ENCODE measurements around the gene ZDHHC11.
"Not testable (repeated sequence)": the region's sequence is repeated elsewhere in the genome, so short reads cannot be mapped to it uniquely, and the experiment has no call there.

Gene ZDHHC11

DNA sequence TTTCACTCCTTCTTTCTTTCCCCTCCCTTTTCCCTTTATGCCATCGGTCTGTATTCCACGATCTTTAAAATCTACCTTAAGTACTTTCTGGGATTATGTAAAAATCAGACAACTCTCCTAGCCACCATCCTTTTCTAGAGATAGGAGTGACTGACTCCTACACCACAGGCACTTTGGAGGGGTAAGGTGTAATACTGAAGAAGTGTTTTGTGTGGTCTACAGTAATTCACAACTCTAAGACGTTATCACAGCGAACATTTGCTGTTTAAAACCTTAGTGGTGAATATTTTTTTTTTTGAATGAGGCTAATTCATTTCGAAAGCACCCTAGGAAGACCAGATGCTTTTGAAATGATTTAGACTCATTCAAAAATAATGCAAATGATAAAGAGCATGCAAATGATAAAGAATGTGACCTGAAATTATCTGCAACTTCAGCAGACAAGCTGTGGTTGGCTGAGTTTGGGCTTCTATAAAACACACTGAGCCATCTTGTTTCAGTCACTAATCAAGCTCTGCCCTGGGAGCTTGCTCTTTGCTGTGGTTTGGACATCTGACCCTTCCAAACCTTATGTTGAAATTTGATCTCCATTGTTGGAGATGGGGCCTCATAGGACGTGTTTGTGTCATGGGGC, 52.2 kb downstream of the ZDHHC11 start:
- DNase-seq = not testable (repeated sequence)

GRCh38 chr5:797986-798385, 52.8 kb downstream of the ZDHHC11 start:
- DNase-seq = not testable (repeated sequence)

GRCh38 chr5:795873-796272, 54.9 kb downstream of the ZDHHC11 start:
- not testable (repeated sequence) for DNase-seq

DNA sequence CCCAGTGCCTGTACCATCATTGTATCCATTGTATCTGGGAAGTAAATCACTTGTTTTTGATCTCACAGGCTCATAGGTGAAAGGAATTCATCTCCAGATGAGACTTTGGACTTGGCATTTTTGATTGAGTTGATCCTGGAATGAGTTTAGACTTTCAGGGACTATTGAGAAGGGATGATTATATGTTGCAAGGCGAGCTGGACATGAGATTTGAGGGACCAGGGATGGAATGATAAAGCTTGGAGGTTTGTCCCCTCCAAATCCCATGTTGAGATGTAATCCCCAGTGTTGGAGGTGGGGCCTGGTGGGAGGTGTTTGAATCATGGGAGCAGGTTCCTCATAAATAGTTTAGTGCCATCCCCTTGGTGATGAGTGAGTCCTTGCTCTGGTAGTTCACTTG, 55.8 kb downstream of the ZDHHC11 start:
- not testable (repeated sequence) for DNase-seq

GRCh38 chr5:788703-789102, 62.1 kb downstream of the ZDHHC11 start:
- not testable (repeated sequence) for DNase-seq

- not testable (repeated sequence) for DNase-seq
Measured at GRCh38 chr5:787857-788233, 62.9 kb downstream of the ZDHHC11 start.

- not testable (repeated sequence) for DNase-seq
Measured at GRCh38 chr5:787224-787856, 63.4 kb downstream of the ZDHHC11 start.

GRCh38 chr5:785181-785705, 65.5 kb downstream of the ZDHHC11 start:
- DNase-seq = peak; percentile 30

DNA sequence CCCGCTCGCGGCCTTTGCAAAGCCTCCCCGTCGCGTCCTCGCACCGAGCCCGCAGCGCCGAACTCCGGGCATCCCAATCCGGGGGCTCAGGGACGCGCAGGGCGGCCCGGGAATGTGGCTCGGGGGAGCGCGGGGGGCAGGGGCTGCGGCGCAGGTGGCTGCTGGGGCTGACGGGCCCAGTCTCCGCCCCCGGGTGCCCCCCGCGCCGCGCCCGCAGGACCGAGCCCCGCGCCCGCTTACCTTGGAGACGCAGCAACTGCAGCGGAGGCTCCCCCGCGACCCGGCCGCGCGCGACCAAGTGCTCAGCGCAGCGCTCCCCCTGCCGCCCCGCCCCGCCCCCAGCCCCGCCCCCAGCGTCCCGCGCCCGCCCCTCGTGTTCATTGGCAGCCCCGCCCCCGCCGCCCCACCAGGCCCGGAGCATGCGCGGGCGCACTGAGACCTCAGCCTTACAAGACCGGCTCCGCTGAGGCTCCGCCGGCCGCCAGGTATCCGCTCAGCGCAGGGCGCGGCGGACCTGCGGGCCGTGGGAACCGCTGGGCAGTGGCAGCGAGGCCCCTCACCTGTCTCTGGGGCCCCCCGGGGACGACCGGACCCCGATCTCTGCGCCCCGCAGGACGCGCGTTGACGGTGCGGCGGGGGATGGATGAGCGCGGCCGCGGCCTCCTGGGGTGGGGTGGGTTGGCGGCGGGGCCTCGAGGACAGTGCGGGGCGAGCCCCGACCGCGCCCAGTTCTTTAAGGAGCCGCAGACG, 66.2 kb downstream of the ZDHHC11 start, which contains the start of gene ZDHHC11B:
Gene ZDHHC11B (minus strand): TSS at position 302 of the 750 bp plus-strand sequence. CDS start 17,810 bp downstream, outside the sequence.
- peak; percentile 77 for DNase-seq

GRCh38 chr5:783881-784427, 66.8 kb downstream of the ZDHHC11 start:
- DNase-seq = peak; percentile 33

- DNase-seq = not testable (repeated sequence)
Measured at GRCh38 chr5:783049-783802, 67.6 kb downstream of the ZDHHC11 start.

DNA sequence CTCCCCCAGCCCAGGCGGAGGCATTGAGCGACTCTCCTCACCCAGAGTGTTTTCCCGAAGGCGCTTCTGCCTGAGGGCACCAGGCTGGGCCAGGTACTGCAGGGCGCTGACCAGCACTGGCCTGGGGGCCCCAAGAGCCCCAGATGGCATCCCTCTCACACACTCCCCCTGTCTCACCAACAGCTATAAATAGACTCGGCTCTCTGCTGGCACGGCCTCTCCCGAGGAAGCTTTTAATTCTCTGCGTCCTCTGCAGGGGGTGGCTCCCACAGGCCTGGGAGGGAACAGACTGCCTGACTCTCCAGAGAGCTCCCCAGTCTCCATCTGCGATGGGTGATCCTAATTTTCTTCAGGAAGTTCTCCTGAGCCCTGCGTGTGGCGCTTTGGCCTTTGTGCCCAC, 68.4 kb downstream of the ZDHHC11 start:
- not testable (repeated sequence) for DNase-seq

DNA sequence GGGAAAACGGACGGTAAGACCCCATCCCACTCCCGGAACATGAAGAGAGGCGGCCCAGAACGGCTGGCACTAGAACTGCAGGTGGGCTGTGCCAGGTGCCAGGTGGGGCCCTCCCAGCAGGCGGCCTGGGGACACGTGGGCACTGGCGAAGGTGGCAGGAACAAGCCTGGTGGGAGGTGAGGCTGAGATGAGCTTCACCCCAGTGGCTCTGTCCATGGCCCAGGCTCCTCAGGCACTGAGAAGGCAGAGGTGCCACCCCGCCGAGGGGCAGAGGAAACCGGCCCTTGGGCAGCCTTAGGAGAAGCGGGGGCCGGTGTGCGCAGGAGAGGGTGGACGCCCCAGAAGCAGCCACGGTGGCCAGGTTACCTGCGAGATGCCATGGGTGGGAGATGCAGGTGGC, 70.2 kb downstream of the ZDHHC11 start:
- DNase-seq = not testable (repeated sequence)

DNA sequence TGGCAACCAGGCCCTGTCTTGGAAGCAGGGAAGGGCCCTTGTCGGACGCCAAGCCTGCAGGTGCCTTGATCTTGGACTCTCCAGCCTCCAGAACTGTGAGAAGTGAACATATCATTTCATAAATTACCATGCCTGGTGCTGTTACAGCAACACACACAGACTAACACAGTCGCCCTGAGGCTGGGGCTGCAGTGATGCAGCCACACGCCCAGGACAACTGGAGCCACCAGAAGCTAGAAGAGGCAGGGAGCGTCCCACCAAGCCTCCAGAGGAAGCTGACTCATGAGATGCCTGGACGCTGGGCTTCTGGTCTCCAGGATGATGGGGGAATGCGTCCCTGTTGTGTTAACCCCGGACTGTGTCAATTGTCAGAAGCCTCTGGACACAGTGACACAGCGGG, 71.8 kb downstream of the ZDHHC11 start:
- not testable (repeated sequence) for DNase-seq

- DNase-seq = not testable (repeated sequence)
Measured at GRCh38 chr5:778421-778820, 72.4 kb downstream of the ZDHHC11 start.

- no peak for DNase-seq
Measured at GRCh38 chr5:777756-778161, 73.0 kb downstream of the ZDHHC11 start.

DNA sequence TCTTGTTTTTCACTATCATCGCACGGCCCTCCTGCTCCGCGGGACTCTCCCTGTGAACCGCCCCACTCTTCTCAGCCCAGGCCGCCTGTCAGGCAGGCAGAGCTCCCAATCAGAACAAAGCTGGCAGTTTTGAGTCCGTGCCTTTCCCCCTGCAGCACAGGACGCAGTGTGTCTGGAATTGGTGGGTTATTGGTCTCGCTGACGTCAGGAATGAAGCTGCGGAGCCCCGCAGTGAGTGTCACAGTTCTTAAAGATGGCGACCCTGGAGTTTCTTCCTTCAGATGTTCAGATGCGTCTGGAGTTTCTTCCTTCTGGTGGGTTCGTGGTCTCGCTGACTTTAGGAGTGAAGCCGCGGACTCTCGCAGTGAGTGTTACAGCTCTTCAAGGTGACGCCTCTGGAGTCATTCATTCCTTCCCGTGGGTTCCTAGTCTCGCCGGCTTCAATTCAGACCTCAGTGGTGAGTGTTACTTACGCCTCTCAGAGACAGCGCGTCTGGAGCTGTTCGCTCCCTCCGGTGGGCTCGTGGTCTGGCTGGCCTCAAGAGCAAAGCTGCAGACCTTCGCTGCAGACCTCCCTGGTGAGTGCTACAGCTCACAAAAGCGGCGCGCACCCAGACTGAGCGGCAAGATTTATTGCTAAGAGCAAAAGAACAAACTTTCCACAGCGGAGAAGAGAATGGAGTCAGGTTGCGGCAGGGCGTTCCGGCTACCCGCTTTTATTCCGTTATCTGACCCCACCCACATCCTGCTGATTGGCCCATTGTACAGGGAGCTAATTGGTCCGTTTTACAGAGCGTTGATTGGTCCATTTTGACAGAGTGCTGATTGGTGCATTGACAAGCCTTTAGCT, 73.7 kb downstream of the ZDHHC11 start:
- peak; percentile 17 for DNase-seq

GRCh38 chr5:775961-776861, 74.6 kb downstream of the ZDHHC11 start:
- DNase-seq = no peak

DNA sequence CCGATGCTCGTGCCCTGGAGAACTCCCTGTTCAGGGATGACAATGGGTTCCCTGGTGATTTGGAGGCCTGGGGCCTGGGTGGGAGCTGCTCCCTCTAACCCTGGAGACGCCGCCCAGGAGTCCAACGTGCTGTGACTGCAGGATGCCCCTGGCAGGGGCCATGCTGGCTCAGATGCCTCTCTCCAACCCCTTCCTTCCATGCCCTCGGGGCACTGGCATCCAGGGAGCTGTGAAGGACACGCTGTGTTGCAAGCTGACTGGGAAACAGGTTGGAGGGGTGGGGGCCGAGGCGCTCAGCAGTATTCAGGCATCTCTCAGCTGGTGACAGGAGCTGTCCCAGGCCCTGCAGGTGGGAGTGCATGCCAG, 75.2 kb downstream of the ZDHHC11 start:
- not testable (repeated sequence) for DNase-seq

- DNase-seq = not testable (repeated sequence)
Measured at GRCh38 chr5:774854-775505, 75.8 kb downstream of the ZDHHC11 start.
